GM12864 (cell line): ENCODE data around the gene AHCYL2.
"Not testable (repeated sequence)": the region's sequence is repeated elsewhere in the genome, so short reads cannot be mapped to it uniquely, and the experiment has no call there.

ENCODE experiments used
- DNase-seq: peaks from one replicate; pipeline ENCODE4 v3.0.0-alpha.2; 2011; ENCODE audit warnings: low read depth
- H3K4me3 ChIP-seq: 2 replicates; pipeline ENCODE4 v1.5.1; 2011; ENCODE audit warnings: mild to moderate bottlenecking, low read depth, low read length, control low read depth
- CTCF ChIP-seq: IDR thresholded peaks from 2 replicates; pipeline ENCODE4 v1.5.1; 2011; ENCODE audit warnings: low read depth, mild to moderate bottlenecking, moderate library complexity, low read length, control low read depth, inconsistent platforms; ENCODE audit errors: missing control alignments

AHCYL2 gene

DNA sequence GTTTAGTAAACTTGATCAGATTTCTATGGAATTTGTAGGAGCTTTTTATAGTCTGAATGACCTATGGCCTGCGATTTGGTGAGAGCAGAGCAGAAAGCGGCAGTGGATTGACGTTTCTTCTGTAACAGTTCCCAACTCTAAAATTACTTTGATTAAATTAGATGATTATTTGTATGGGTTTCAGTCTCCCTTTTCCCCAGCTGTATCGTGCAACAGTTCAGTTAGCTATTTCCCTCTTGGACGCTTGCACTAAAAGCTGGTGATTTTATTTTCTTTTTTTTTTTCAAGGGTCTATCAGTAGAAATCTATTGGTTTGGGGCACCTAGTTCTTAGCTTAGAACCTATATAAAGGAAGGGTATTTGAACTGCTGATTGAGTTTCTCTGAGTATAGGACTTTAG, 6.8 kb downstream of the AHCYL2 start:
- no peak overlapping the region for H3K4me3 ChIP-seq
- DNase-seq = no peak
- no peak for TF ChIP-seq CTCF

DNA sequence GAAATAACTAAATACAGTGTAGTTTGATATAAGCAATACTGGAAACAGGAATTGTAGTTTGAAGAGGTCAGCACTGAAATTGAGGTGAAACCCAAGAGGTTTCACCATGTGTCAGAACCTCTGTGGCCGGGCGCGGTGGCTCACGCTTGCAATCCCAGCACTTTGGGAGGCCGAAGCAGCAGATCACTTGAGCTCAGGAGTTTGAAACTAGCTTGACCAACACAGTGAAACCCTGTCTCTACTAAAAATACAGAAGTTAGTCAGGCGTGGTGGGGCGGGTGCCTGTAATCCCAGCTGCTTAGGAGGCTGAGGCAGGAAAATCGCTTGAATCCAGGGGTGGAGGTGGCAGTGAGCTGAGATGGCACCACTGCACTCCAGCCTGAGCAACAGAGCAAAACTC, 13.7 kb downstream of the AHCYL2 start:
- DNase-seq = no peak
- TF ChIP-seq CTCF = no peak
- no peak overlapping the region for H3K4me3 ChIP-seq

DNA sequence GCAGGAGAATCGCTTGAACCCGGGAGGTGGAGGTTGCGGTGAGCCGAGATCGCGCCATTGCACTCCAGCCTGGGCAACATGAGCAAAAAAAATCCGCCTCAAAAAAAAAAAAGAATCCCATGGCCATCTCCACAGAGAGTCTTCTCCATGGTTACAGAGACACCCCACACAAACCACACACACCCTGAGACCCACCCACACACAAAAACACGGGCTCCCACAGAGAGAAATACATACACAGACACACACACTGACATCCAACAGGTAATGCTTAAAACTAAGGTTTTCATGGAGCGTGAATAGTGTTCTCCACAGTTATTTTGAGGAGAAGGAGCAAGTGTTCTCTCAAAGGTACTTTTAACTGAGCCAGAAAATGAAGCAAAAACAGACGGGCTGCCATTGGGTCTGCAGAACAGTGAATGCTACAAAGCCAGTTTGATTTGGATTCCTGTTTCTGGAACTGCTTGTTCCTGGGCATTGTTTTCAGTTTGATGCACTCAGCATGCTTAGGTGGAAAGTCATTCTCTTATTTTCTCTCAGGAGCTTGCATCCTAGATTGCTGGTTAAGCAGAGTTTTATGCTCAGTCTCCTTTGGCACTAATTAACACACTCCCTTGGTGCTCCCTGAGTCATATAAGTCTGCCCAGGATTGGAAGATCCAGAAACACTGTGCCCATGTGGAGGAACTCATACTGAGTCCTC, 15.4 kb downstream of the AHCYL2 start:
- no peak for TF ChIP-seq CTCF
- no peak overlapping the region for H3K4me3 ChIP-seq

DNA sequence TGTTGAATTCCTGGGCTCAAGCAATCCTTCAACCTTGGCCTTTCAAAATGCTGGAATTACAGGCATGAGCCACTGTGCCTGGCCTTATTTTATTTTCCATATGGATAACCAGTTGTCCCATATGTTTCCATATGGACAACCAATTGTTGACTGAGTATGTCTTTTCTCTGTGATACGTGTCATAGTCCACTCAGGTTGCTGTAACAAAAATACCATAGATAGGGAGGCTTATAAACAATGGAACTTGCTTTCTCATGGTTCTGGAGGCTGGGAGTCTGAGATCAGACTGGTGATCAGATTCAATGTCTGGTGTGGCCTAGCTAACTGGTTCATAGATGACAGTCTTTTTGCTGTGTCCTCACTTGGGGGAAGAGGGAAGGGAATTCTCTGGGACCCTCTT, 19.4 kb downstream of the AHCYL2 start:
- no peak overlapping the region for H3K4me3 ChIP-seq
- DNase-seq = no peak
- TF ChIP-seq CTCF = no peak

More for the DNA sequence above, 15.4 kb downstream of the AHCYL2 start:
- DNase-seq = no peak

- DNase-seq = no peak
- TF ChIP-seq CTCF = no peak
- H3K4me3 ChIP-seq = no peak overlapping the region
Observed at GRCh38 chr7:129245533-129245932, 20.7 kb downstream of the AHCYL2 start.

DNA sequence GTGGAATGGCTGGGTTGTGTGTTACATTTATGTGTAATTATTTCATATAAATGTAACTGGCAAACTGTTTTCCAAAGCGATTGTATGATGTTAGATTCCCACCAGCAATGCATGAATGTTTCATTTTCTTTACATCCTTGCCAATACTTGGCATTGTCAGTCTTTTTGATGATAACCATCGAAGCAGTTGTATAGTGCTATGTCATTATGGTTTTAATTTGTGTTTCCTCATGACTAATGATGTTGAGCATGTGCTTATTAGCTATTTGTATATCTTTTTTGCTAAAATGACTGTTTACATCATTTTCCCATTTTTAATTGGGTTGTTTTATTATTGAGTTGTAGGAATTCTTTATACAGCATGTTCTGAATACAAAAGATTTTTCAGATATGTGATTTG, 22.3 kb downstream of the AHCYL2 start:
- TF ChIP-seq CTCF = no peak
- no peak overlapping the region for H3K4me3 ChIP-seq
- no peak for DNase-seq

DNA sequence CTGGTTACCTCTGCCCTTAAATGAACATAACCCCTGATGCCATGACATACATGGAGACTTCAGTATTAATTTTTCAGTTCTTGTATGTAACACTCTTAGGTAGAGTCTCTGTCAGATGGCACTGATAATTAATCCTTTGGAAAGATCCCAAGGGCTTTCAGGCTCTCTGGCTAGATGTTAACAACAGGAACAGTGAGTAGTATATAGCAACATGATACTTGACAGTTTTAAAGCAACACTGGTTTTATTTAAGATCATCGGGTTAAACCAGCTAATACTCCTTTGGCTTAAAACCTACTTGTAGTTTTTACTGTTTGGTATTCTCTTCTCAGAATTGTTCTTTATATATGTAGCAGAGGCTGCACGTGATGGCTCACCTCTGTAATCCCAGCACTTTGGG, 27.3 kb downstream of the AHCYL2 start:
- no peak overlapping the region for H3K4me3 ChIP-seq
- no peak for TF ChIP-seq CTCF
- DNase-seq = no peak

DNA sequence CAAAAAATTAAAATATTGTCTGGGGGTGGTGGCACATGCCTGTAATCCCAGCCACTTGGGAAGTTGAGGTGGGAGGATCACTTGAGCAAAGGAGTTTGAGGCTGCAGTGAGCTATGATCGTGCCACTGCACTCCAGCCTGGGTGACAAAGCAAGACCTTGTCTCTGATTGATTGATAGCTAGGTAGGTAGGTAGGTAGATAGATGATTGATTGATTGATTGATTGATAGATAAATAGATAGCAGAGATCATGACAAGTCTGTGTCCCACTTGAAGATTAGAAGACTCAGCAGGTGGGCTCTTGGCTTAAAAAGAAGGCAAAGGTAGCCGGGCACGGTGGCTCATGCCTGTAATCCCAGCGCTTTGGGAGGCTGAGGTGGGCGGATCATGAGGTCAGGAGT, 27.8 kb downstream of the AHCYL2 start:
- not testable (repeated sequence) for DNase-seq, H3K4me3 ChIP-seq
